HG03196 (cell line): ENCODE measurements around the gene FMR1NB.

Experiments
- ATAC-seq: cut with Tn5 transposase; IDR thresholded peaks from one replicate; pipeline ENCODE4 v1.9.1; 2021; ENCODE audit not compliant: unreplicated experiment

FMR1NB gene

GRCh38 chrX:147981038-147981752 is at the start of gene FMR1NB:
FMR1NB (plus strand) TSS chrX:147981337; CDS start chrX:147981403, 66 bp downstream.
- ATAC-seq, result no peak

- no peak for ATAC-seq
These were observed 47.3 kb upstream of the FMR1NB start for GRCh38 chrX:147933815-147934214.

- ATAC-seq, result no peak
These were observed 45.9 kb upstream of the FMR1NB start for GRCh38 chrX:147935156-147935758.

GRCh38 chrX:147945286-147945685 is 35.9 kb upstream of the FMR1NB start:
- ATAC-seq, result no peak

- no peak for ATAC-seq
These were observed 32.6 kb upstream of the FMR1NB start for GRCh38 chrX:147948531-147948930.

- ATAC-seq, result no peak
These were observed 30.8 kb upstream of the FMR1NB start for GRCh38 chrX:147950352-147950751.

- no peak for ATAC-seq
These were observed 27.2 kb upstream of the FMR1NB start for GRCh38 chrX:147953976-147954375.

- ATAC-seq, result no peak
These were observed 23.8 kb upstream of the FMR1NB start for GRCh38 chrX:147957291-147957690.

- no peak for ATAC-seq
These were observed 22.8 kb upstream of the FMR1NB start for GRCh38 chrX:147958291-147958690.

- no peak for ATAC-seq
These were observed 20.4 kb upstream of the FMR1NB start for GRCh38 chrX:147960722-147961121.

- no peak for ATAC-seq
These were observed 18.7 kb upstream of the FMR1NB start for GRCh38 chrX:147962476-147962875.

- ATAC-seq, result no peak
These were observed 2.2 kb upstream of the FMR1NB start for GRCh38 chrX:147978931-147979330.

GRCh38 chrX:148020329-148020728 is 39.2 kb downstream of the FMR1NB start:
- ATAC-seq, result no peak

GRCh38 chrX:148024425-148025148 is 43.5 kb downstream of the FMR1NB start:
- peak; percentile 79 for ATAC-seq

GRCh38 chrX:148035380-148035779 is 54.2 kb downstream of the FMR1NB start:
- ATAC-seq, result no peak

- no peak for ATAC-seq
These were observed 55.9 kb downstream of the FMR1NB start for GRCh38 chrX:148037020-148037419.

GRCh38 chrX:148043271-148043855 is 62.2 kb downstream of the FMR1NB start:
- ATAC-seq, result no peak

GRCh38 chrX:148047200-148047599 is 66.1 kb downstream of the FMR1NB start:
- no peak for ATAC-seq

- ATAC-seq, result no peak
These were observed 68.3 kb downstream of the FMR1NB start for GRCh38 chrX:148049441-148049840.

- no peak for ATAC-seq
These were observed 70.8 kb downstream of the FMR1NB start for GRCh38 chrX:148051973-148052372.

GRCh38 chrX:148067285-148067684 is 86.1 kb downstream of the FMR1NB start:
- no peak for ATAC-seq
